Fibroblast of skin of left biceps (primary cell): ENCODE data around the gene LRIT1.
"Not testable (repeated sequence)": the region's sequence is repeated elsewhere in the genome, so short reads cannot be mapped to it uniquely, and the experiment has no call there.

Experiments
- DNase-seq, 2 experiments: peaks; one replicate each; pipeline ENCODE4 v3.0.0-alpha.2; 2013; ENCODE audit warnings: low read depth in 2 of 2

Gene LRIT1

GRCh38 chr10:84241185-84241790, at the start of gene LRIT1:
LRIT1 (minus strand) TSS chr10:84241546; CDS start chr10:84241439, 107 bp downstream.
- DNase-seq, result no peak

- DNase-seq, result no peak
These were observed 48.9 kb upstream of the LRIT1 start for GRCh38 chr10:84290235-84290634.

- DNase-seq, result no peak
These were observed 48.3 kb upstream of the LRIT1 start for GRCh38 chr10:84289521-84290200.

- no peak for DNase-seq
These were observed 46.8 kb upstream of the LRIT1 start for GRCh38 chr10:84288151-84288550.

GRCh38 chr10:84286695-84287094, 45.3 kb upstream of the LRIT1 start:
- DNase-seq, result no peak

GRCh38 chr10:84279876-84280475, 38.6 kb upstream of the LRIT1 start:
- DNase-seq, result not testable (repeated sequence)

- no peak for DNase-seq
These were observed 29.4 kb upstream of the LRIT1 start for GRCh38 chr10:84270708-84271107.

GRCh38 chr10:84269773-84270172, 28.4 kb upstream of the LRIT1 start:
- peak; percentile 37 to 42 for DNase-seq

- no peak for DNase-seq
These were observed 27.8 kb upstream of the LRIT1 start for GRCh38 chr10:84269162-84269561.

GRCh38 chr10:84267503-84268126, 26.3 kb upstream of the LRIT1 start:
- no peak for DNase-seq

GRCh38 chr10:84265418-84265817, 24.1 kb upstream of the LRIT1 start:
- DNase-seq, result no peak

GRCh38 chr10:84264611-84265141, 23.3 kb upstream of the LRIT1 start:
- no peak for DNase-seq

- no peak for DNase-seq
These were observed 22.4 kb upstream of the LRIT1 start for GRCh38 chr10:84263716-84264115.

- no peak for DNase-seq
These were observed 21.0 kb upstream of the LRIT1 start for GRCh38 chr10:84262190-84262956.

- DNase-seq, result no peak
These were observed 20.0 kb upstream of the LRIT1 start for GRCh38 chr10:84261236-84261915.

- no peak for DNase-seq
These were observed 16.8 kb upstream of the LRIT1 start for GRCh38 chr10:84258034-84258695.

- DNase-seq, result no peak
These were observed 16.1 kb upstream of the LRIT1 start for GRCh38 chr10:84257343-84258020.

GRCh38 chr10:84256510-84257342, 15.4 kb upstream of the LRIT1 start:
- DNase-seq, result no peak
